NCI-H82 treated with DMSO at 0.1 percent for 48 hours (cell line): Measurements from ENCODE around the gene CYP4F3.
"Not testable (repeated sequence)": the region's sequence is repeated elsewhere in the genome, so short reads cannot be mapped to it uniquely, and the experiment has no call there.

Source experiments
- DNase-seq: peaks from one replicate; lab custom pipeline; 2025; ENCODE audit not compliant: unreplicated experiment; lab: John Stamatoyannopoulos, UW

Gene CYP4F3

GRCh38 chr19:15629003-15629880 lies 11.5 kb upstream of the CYP4F3 start:
- peak; percentile 6 for DNase-seq

- DNase-seq = no peak
These were observed 8.9 kb upstream of the CYP4F3 start for GRCh38 chr19:15631817-15632216.

- no peak for DNase-seq
These were observed 7.4 kb upstream of the CYP4F3 start for GRCh38 chr19:15633082-15633835.

GRCh38 chr19:15634105-15634504 lies 6.6 kb upstream of the CYP4F3 start:
- DNase-seq = no peak

DNA sequence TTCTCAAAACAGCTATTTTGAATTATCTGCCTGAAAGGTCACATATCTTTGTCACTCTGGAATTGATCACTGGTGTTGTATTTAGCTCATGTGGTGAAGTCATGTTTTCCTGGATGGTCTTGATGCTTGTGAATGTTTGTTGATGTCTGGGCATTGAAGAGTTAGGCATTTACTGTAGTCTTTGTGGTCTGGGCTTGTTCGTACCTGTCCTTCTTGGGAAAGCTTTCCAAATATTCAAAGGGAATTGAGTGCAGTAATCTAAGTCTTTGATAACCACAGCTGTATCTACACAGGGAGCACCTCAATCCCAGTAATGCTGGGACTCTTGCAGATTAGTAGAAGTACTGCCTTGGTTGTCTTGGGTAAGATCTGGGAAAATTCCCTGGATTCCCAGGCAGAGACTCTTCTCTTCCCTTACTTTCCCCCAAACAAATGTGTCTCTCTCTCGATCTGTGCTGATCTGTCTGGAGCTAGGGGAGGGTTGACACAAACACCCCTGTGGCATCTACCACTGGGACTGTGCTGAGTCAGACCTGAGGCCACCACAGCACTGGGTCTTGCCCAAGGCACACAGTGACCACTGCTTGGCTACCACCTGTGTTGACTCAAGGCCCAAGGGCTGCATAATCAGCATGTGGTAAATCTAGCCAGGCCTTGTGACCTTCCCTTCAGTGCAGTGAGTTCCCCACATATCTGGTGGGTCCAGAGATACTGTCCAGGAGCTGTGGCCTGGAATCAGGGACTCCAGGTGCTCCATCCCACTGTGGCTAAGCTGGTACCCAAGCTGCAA lies 5.5 kb upstream of the CYP4F3 start:
- no peak for DNase-seq

GRCh38 chr19:15636026-15636425 lies 4.7 kb upstream of the CYP4F3 start:
- no peak for DNase-seq

GRCh38 chr19:15639596-15639995 lies 1.1 kb upstream of the CYP4F3 start:
- no peak for DNase-seq

DNA sequence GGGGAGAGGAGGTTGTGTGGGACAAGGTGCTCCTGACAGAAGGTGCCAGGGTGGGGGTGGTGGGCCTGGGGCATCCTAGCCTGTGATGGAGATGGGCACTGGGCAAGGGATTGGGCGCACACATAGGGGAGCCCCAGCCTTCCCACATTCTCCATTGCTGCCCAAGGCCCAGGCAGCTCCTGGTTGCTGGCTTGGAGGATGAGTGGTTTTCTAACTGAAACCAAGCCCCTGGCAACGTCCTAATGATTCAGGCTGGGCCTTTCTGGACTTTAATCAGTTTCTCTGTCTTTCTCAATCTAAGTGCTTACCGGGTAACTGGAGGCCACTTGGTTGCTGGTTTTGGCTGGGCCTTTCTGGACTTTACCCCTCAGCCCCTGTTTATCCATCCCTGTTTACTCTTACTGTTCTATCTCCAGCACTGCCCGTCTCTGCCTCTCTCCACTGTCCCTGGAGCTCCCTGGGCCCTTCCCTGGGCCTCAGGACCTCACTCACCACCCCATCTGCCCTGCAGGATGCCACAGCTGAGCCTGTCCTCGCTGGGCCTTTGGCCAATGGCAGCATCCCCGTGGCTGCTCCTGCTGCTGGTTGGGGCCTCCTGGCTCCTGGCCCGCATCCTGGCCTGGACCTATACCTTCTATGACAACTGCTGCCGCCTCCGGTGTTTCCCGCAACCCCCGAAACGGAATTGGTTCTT lies 354 bp downstream of the CYP4F3 start:
- no peak for DNase-seq

GRCh38 chr19:15641901-15642491 lies 1.3 kb downstream of the CYP4F3 start:
- no peak for DNase-seq

GRCh38 chr19:15642807-15643206 lies 2.1 kb downstream of the CYP4F3 start:
- DNase-seq = no peak

DNA sequence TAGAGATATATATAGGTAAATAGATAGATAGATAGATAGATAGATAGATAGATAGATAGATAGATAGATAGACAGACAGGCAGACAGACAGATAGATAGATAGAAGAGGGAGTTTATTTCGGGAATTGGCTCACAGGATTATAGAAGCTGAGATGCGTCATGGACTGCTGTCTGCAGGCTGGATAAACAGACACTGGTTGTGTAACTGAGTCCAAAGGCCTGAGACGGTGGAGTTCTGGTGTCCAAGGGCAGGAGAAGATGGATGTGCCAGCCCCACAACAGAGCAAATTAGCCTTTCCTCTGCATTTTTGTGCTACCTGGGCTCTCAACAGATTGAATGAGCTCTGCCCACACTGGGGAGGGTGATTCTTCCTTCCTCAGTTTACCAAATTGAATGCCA lies 2.7 kb downstream of the CYP4F3 start:
- no peak for DNase-seq

GRCh38 chr19:15644066-15644741 lies 3.5 kb downstream of the CYP4F3 start:
- DNase-seq = no peak

- DNase-seq = no peak
These were observed 4.1 kb downstream of the CYP4F3 start for GRCh38 chr19:15644816-15645215.

DNA sequence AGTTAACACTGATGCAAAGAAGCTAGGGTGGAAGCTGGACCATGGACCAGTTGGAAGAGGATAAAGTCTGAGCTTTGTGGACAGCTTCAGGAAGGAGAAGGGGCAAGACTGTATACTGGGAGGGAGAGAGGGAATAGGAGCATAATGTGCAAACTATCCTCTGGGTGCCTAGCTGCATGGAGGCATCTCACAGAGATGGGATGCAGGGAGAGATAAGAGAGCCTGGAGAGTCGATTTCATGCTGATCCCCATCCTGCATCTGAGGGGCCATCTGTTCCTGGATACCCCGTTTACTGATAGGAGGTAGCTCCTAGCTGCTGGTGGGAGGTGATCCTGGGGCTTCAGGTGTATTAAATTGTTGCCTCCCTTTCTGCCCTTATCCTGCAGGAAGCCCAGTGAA lies 8.8 kb downstream of the CYP4F3 start:
- DNase-seq = no peak

GRCh38 chr19:15650123-15650522 lies 9.4 kb downstream of the CYP4F3 start:
- DNase-seq = not testable (repeated sequence)

DNA sequence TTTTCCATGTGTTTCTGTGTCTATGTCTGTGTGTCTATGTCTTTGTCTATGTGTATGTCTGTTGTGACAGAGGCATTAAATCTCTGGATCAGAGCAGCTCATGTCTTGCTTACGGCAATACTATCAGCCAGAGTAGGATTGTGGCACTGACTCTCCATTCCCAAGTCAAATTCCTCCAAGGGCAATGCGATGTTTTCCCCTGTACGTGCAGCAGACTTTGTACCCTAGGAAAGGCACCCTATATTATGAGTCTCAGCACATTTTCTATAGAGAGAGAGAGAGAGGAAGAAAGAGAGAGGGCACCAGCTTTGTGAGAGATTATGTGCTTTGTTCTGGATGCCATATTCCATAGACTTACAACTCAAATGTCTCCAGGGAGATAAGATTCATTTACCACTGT lies 11.1 kb downstream of the CYP4F3 start:
- DNase-seq = no peak

DNA sequence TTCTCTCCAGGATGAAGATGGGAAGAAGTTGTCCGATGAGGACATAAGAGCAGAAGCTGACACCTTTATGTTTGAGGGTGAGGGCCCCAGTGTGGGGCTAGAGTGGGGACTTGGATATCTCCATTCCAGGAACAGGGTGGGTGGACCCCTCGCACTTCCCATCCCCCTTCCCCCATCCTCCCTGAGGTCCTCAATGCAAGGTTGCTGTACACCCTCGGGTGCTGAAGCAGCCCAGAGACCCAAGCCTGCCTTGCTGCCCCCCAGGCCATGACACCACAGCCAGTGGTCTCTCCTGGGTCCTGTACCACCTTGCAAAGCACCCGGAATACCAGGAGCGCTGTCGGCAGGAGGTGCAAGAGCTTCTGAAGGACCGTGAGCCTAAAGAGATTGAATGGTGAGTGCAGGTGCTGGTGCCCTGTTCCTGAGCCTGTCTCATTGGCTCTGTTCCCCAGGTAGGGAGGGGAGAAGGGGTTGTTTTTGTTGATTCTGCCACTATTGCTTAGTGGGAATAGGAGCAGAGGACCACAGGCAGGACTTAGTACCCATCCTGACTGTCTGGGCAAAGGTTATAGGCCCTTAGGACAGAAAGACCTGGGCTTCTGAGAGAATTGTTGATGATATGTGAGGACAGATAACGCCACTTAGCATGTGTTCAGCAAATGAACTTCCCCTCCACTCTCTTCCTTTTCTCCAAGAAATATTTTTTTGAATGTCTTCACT lies 12.0 kb downstream of the CYP4F3 start:
- DNase-seq = no peak

- DNase-seq = no peak
These were observed 15.8 kb downstream of the CYP4F3 start for GRCh38 chr19:15656467-15656866.

DNA sequence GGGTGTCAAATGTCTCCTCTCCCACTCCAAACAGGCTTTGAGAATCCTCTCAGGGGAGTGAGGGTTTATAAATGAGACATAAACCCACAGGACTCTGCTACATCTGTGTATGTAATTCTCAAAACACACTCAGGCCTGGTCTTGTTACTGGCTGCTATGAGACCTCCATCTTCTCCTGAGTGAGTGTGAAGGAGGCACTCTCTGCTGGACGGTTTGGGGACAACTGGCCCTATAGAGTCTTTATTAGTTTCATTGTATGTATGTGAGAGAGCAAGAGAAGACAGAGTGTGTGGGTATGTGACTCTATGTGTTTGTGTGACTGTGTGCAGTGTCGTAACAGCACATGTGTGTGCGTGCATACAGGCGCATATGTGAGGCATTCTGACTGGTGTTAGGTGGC lies 22.6 kb downstream of the CYP4F3 start:
- no peak for DNase-seq
